ENCODE results near the gene KAT6B.

The KAT6B gene

GRCh38 chr10:74949843-74950765, 123.7 kb downstream of the KAT6B start:
- DNase-seq (ENCODE audit: low read depth in 2 of 2), result no peak

- DNase-seq (ENCODE audit: low read depth in 2 of 2), result no peak
Measured at GRCh38 chr10:74953214-74953613, 126.8 kb downstream of the KAT6B start.

GRCh38 chr10:74955796-74956195, 129.4 kb downstream of the KAT6B start:
- no peak for DNase-seq (ENCODE audit: low read depth in 2 of 2)

GRCh38 chr10:74956555-74957111, 130.2 kb downstream of the KAT6B start:
- no peak for DNase-seq (ENCODE audit: low read depth in 2 of 2)

DNA sequence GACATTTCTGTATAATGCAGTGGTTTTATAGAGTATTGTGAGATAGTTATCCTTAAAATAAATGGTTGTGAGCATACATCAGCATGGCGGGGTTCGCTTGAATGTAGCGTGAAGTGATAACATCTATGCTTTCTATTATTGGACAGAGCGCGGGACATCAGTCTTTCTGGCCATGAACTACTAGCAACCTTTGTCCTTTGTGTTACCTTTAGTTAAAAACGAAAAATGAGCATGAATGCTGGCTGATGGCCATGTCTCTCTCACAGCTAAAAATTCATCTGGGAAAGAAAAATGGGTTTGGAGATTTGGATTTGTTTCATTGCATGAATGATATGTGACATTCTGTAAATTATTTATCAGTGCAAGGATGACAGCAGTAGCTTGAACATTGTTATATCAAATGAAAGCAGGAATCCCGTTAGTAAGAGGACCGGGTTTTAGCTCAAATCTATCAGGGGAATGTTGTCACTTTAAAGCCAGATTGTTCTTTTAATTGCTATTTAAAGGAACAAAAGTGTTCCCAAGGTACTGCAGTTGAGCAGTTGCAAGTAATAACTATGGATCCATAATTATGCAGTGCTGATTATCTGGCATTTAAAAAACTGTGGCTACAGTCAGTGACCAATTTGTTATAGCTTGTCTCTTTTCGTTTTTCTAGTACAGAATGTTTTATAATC, 131.0 kb downstream of the KAT6B start:
- DNase-seq (ENCODE audit: low read depth in 2 of 2), result no peak

DNA sequence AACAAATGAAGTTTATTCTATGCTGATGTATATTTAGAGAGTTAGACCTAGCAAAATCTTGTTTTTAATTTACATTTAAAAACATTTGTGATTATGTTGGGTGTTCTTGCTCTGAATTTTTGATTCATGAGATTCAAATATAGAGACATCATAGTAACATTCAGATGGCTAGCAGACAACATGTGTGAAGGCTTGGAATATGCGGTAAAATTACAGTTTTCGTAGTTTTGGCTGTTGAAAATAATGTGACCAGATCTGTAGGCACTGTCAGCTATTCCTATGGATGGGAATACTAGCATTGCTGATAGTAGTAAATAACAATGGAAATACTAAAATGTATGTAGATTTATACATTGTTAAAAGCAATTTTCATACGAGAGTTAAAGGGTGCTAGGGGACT, 131.9 kb downstream of the KAT6B start:
- DNase-seq (ENCODE audit: low read depth in 2 of 2), result no peak

GRCh38 chr10:74960670-74961069, 134.3 kb downstream of the KAT6B start:
- DNase-seq (ENCODE audit: low read depth in 2 of 2), result no peak

DNA sequence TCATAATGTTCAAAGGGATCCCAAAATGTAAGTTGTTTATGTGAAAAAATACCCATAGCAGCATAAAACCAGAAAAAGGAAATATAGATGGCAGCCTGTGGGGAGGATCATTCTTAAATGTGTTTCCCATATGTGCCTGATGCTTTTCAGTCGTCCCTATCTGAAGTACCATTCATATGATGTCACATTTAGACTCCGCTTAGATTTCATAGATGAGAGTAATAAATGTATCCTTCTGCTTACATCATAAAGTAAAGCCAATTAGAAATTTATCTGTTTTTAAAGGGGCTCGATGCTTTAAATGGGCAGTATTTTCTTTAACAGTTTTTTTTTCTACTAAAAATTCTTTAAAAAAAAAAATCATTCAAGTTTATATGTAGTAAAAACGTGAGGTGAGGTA, 136.1 kb downstream of the KAT6B start:
- DNase-seq (ENCODE audit: low read depth in 2 of 2), result no peak

GRCh38 chr10:74963549-74963948, 137.1 kb downstream of the KAT6B start:
- DNase-seq (ENCODE audit: low read depth in 2 of 2), result no peak

GRCh38 chr10:74967911-74968666, 141.7 kb downstream of the KAT6B start:
- no peak for DNase-seq (ENCODE audit: low read depth in 2 of 2)

DNA sequence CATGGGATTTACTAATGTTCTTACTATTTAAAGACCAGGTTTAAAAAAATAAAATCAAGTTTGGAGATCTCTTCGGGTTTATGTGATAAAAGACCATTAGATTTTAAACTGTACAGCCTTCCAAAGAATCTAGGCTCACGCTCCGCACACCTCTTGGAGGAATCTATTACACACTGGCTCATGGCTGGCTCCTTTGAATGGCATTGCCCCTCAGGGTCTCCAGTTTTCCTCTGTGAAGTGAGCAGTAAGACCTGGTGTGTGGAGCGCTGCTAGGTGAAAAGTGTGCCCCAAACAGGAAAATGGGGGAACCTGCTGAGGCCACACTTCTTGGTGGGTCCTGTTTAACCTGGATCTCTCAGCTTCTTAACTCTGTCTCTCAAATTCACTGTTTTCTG, 142.3 kb downstream of the KAT6B start:
- no peak for DNase-seq (ENCODE audit: low read depth in 2 of 2)

DNA sequence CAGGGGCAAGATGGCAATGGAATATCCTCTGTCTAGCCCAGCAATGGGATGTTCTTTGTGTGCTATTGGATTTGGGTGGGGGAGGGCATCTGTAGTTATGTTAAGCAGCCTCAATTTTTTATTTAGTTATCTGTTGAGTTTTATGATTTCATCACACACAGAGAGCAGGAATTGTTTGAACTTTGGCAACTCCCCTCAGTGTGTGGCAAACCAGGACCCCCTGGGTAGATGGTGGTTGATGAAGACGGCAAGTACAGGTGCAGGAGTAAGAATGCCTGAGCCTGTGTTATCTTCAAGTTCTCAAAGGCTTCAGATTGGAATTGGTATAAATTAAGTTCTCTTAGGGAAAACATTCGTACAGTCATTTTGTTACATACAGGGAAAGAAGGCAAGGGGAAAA, 142.7 kb downstream of the KAT6B start:
- DNase-seq (ENCODE audit: low read depth in 2 of 2), result no peak

GRCh38 chr10:74969530-74969929, 143.1 kb downstream of the KAT6B start:
- no peak for DNase-seq (ENCODE audit: low read depth in 2 of 2)

GRCh38 chr10:74973741-74974392, 147.5 kb downstream of the KAT6B start:
- DNase-seq (ENCODE audit: low read depth in 2 of 2), result no peak

DNA sequence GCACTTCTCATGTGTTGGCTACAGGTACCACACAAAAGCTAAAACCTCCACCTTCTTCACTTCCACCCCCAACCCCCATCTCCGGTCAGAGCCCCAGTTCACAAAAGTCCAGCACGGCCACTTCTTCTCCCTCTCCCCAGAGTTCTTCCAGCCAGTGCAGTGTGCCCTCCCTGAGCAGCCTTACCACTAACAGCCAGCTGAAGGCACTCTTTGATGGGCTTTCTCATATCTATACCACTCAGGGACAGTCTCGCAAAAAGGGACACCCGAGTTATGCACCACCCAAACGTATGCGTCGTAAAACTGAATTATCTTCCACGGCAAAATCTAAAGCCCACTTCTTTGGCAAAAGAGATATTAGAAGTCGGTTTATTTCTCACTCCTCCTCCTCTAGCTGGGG, 149.4 kb downstream of the KAT6B start:
- no peak for DNase-seq (ENCODE audit: low read depth in 2 of 2)

DNA sequence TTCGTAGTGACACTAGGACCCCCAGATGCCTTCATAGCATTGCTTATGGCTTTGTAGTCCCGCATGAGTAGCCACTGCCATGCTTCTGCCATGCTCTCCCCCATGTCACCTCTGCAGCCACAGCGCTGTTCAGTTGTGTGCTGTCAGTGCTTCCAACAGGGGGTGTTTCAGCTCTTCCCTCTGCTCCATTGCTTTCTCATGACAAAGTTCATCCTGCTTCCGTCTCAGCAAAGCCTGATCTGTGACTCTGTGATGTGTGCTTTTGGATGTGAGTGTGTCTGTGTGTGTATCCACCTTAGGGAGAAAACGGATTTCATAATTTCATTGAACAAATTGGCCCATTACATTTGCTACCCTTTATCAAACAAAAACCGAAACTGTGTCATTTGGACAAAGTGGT, 150.2 kb downstream of the KAT6B start:
- DNase-seq (ENCODE audit: low read depth in 2 of 2), result no peak

DNA sequence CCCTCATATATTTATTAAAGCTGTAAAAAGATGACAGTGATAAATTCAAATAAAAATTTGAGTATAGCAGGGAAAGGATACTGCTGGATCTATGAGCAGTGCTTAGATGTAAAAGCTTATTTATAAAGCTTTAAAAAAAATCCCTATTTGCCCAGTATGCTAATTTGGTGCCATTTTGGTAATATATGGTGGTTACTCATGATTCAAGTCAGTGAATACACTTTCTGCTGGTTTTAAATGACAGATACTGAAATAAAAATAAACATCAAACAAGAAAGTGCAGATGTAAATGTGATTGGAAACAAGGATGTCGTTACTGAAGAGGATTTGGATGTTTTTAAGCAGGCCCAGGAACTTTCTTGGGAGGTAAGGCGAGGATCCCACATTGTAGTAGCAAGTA, 150.7 kb downstream of the KAT6B start:
- no peak for DNase-seq (ENCODE audit: low read depth in 2 of 2)

DNA sequence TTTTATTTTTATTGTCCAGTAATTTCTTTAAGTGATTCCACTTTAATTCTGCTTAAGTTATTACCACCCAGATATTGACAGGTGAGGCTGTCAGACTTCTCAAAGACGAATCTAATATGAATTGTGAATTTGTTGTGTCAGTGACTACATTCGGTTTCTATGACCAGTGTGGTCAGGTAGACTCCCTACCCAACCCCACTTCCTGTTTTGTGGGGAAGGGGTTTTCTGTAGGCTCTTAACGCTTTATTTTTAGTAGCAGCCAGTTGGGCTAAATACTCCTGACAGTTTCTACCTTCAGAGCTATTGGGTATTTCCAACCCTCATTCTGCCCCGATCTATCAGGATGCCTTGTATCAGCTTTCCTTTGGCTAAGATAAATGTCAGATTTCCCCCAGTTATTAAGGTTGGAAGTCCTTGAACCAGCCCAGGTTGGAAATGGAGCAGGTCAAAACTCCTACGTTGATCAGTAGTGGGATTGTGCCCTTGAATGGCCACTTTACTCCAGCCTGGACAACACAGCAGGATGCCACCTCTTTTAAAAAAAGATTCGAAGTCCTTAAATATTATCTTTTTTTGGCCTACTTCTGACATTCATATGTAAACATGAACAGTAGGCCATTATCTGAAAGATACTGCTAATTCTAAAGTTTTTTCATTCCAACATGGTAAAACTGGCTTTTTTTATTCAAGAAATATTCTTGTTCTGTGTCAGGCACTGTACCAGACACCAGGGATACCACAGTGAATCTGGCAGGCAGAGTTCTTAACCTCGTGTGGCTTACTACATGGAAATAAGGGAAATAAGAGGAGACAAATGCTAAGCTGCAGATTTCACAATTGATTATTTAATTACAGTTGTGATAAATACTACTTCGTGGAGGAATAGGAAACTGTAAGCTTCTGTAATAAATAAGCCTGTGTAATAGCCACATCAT, 151.8 kb downstream of the KAT6B start:
- DNase-seq (ENCODE audit: low read depth in 2 of 2), result no peak

GRCh38 chr10:74981831-74982633, 155.6 kb downstream of the KAT6B start:
- no peak for DNase-seq (ENCODE audit: low read depth in 2 of 2)

GRCh38 chr10:74982634-74982982, 156.2 kb downstream of the KAT6B start:
- DNase-seq (ENCODE audit: low read depth in 2 of 2), result no peak
